Skeletal muscle cell (primary cell): Measurements from ENCODE around the gene PRKAR1A.
"Not testable (repeated sequence)": the region's sequence is repeated elsewhere in the genome, so short reads cannot be mapped to it uniquely, and the experiment has no call there.

Experiments
- DNase-seq: peaks from one replicate; pipeline ENCODE4 v3.0.0-alpha.2; 2010; ENCODE audit warnings: low read depth
- H3K4me3 ChIP-seq: 2 replicates; pipeline ENCODE4 v1.5.1; 2011; ENCODE audit warnings: low read depth, mild to moderate bottlenecking, control low read depth, low read length, moderate library complexity

Gene PRKAR1A

GRCh38 chr17:68509141-68510057, 2.8 kb upstream of the PRKAR1A start:
- DNase-seq: no peak
- H3K4me3 ChIP-seq: no peak overlapping the region

DNA sequence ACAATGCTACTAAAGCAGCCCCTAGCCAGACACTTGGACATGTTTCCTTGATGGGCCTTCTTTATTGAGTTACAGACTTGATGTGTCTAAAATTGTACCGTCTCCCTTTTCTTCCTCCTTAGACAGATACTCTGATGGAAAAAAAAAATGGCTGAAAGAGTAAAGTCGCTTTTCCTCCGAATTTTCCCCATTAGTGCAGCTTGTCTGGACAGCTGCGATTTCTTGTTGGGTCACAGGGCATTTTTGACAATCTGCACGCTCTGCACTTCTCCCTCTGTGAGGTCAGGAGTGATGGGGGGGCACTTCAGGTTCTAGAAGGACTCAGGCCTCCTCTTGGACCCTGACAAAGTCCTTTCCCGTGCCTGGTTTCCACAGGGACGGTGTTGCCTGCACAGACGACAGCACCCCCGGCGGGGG, 968 bp upstream of the PRKAR1A start:
- DNase-seq: no peak
- H3K4me3 ChIP-seq: peak overlapping the region; percentile 93

GRCh38 chr17:68511671-68512246, 471 bp upstream of the PRKAR1A start:
- peak overlapping the region; percentile 93 for H3K4me3 ChIP-seq
- DNase-seq: peak; percentile 55

- peak overlapping the region; percentile 93 for H3K4me3 ChIP-seq
- no peak for DNase-seq
Measured at GRCh38 chr17:68512960-68513474, 787 bp downstream of the PRKAR1A start.

DNA sequence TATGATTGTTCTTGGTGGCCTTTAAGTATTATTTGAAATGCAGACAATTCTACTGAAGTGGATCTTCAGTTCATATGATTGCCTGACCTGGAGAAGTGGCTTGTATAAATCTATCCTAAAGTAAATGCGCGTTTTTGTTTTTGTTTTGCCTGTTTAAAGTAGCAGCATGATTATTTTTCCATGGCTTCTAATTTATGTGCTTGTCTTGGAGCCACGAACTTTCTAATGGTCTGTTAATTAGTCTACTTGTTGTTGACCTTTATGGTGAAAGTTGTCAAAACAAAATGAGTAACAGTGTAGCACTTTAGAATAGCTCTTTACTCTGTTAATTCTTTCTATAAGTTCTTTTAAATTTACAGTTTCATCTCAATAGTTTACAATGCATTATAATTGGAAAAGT, 1.7 kb downstream of the PRKAR1A start:
- no peak for DNase-seq
- peak overlapping the region; percentile 93 for H3K4me3 ChIP-seq

GRCh38 chr17:68514831-68515635, 2.8 kb downstream of the PRKAR1A start:
- peak; percentile 91 for DNase-seq
- H3K4me3 ChIP-seq: peak overlapping the region; percentile 93

DNA sequence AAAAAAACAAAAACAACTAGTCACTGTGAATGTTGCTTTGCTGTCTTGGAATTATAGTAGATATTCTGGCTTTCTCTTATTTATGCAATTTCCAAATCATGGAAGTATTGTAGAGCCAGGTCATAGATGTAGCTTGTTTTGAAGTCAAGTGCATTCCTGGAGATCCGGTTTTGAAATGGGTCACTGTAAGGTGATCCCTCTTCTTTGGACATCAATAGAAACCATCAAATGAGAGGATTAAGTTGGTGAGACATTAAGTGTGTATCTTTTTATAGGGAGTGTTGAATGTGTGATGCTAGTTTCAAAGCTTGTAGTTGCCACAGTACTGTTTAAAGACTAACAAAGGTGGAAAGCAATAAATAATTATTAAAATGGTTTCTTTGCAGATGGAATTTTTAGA, 4.5 kb downstream of the PRKAR1A start:
- no peak overlapping the region for H3K4me3 ChIP-seq
- no peak for DNase-seq

GRCh38 chr17:68517605-68518004, 5.4 kb downstream of the PRKAR1A start:
- not testable (repeated sequence) for DNase-seq, H3K4me3 ChIP-seq

DNA sequence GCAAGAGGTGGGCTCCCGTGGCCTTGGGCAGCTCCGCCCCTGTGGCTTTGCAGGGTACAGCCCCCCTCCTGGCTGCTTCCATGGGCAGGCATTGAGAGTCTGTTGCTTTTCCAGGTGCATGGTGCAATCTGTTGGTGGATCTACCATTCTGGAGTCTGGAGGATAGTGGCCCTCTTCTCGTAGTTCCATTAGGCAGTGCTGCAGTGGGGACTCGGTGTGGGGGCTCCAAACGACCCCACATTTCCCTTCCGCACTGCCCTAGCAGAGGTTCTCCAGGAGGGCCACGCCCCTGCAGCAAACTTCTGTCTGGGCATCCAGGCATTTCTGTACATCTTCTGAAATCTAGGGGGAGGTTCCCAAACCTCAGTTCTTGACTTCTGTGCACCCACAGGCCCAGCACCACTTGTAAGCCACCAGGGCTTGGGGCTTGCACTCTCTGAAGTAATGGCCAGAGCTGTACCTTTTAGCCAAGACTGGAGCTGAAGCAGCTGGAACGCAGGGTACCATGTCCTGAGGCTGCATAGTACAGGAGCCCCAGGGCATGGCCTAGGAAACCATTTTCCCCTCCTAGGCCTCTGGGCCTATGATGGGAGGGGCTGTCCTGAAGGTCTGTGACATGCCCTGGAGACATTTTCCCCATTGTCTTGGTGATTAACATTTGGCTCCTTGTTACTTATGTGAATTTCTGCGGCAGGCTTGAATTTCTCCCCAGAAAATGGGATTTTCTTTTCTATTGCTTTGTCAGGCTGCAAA, 6.0 kb downstream of the PRKAR1A start:
- no peak for DNase-seq
- no peak overlapping the region for H3K4me3 ChIP-seq

GRCh38 chr17:68519051-68519450, 6.8 kb downstream of the PRKAR1A start:
- not testable (repeated sequence) for H3K4me3 ChIP-seq, DNase-seq

DNA sequence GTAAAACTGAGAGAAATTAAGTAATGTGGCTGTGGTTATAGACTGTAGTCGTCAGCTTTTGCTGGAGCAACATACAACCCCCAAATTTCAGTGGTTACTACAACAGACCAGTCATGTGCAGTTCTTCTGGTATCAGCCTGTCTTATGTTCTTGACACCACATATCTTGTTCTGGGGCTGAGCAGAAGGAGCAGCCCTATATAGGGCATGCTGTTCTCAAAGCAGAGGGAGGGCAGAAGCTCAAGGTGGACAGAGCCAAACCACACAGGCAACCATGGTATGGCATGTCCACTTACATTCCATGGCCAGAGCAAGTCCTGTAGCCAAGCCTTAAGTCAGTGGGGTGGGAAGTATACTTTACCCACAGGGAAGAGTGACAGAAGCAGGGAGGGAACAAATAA, 7.7 kb downstream of the PRKAR1A start:
- H3K4me3 ChIP-seq: no peak overlapping the region
- no peak for DNase-seq

DNA sequence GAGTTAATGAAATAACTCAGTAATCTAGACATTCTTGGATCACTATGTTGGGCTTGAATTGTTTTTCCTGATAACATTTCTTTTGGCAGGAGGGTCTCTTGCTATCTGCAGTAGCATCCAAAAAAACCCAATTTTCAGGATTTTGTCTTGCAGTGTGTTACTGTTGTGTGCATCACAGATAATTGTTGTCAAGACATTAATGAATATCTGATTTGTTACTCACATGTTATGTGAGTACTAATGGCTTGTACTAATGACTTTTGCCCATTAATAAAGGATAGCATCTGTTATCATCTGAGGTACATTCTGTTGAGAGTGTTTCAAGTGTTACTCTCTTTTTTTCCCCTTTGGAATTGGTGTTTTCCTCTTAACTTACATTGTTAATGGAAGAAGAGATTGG, 10.0 kb downstream of the PRKAR1A start:
- no peak overlapping the region for H3K4me3 ChIP-seq
- no peak for DNase-seq

GRCh38 chr17:68526548-68526947, 14.3 kb downstream of the PRKAR1A start:
- H3K4me3 ChIP-seq: no peak overlapping the region
- no peak for DNase-seq

DNA sequence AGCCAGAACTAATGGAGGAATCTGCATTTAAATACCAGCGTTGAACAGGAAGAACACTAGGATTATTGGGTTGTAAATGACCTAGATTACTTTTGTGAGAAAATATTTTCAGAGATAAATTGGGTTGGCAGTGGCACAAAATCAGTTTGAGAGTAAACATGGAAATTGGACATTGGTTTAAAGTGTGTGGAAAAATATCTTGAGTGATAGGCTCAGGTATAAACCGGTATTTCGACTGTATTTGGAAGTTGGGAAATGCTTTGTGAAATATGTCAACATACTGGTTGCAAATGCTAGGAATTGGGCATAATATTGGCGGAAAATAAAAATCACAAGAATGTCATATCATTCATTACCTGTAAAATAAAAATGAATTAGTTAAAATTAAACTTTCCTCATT, 15.1 kb downstream of the PRKAR1A start:
- no peak overlapping the region for H3K4me3 ChIP-seq
- no peak for DNase-seq

GRCh38 chr17:68531252-68531651, 19.0 kb downstream of the PRKAR1A start:
- DNase-seq: no peak
- H3K4me3 ChIP-seq: no peak overlapping the region

GRCh38 chr17:68532826-68533225, 20.6 kb downstream of the PRKAR1A start:
- H3K4me3 ChIP-seq: no peak overlapping the region
- DNase-seq: no peak

GRCh38 chr17:68533887-68534694, 21.9 kb downstream of the PRKAR1A start:
- no peak overlapping the region for H3K4me3 ChIP-seq
- DNase-seq: no peak

- no peak overlapping the region for H3K4me3 ChIP-seq
- DNase-seq: no peak
Measured at GRCh38 chr17:68534695-68535088, 22.5 kb downstream of the PRKAR1A start.
